HG03025 (cell line): ENCODE results near the gene HOXA4.

Source experiments
- ATAC-seq: cut with Tn5 transposase; IDR thresholded peaks from one replicate; pipeline ENCODE4 v1.9.1; 2021; ENCODE audit warnings: mild to moderate bottlenecking, moderate library complexity; ENCODE audit not compliant: unreplicated experiment, low FRiP score

The HOXA4 gene

GRCh38 chr7:27122077-27122910, 8.3 kb downstream of the HOXA4 start:
- no peak for ATAC-seq

- ATAC-seq: no peak
These were observed 8.9 kb downstream of the HOXA4 start for GRCh38 chr7:27121684-27122076.

- no peak for ATAC-seq
These were observed 11.1 kb downstream of the HOXA4 start for GRCh38 chr7:27119412-27119911.

- no peak for ATAC-seq
These were observed 12.0 kb downstream of the HOXA4 start for GRCh38 chr7:27118580-27118979.

- no peak for ATAC-seq
These were observed 12.6 kb downstream of the HOXA4 start for GRCh38 chr7:27117887-27118491.

GRCh38 chr7:27116962-27117886, 13.3 kb downstream of the HOXA4 start:
- no peak for ATAC-seq

- ATAC-seq: no peak
These were observed 14.3 kb downstream of the HOXA4 start for GRCh38 chr7:27116031-27116961.

GRCh38 chr7:27115221-27116026, 15.1 kb downstream of the HOXA4 start:
- no peak for ATAC-seq

- no peak for ATAC-seq
These were observed 15.7 kb downstream of the HOXA4 start for GRCh38 chr7:27114881-27115220.

- ATAC-seq: no peak
These were observed 16.4 kb downstream of the HOXA4 start for GRCh38 chr7:27113991-27114769.

- ATAC-seq: no peak
These were observed 17.3 kb downstream of the HOXA4 start for GRCh38 chr7:27112955-27113949.

GRCh38 chr7:27112361-27112760, 18.2 kb downstream of the HOXA4 start:
- no peak for ATAC-seq

GRCh38 chr7:27111751-27112277, 18.7 kb downstream of the HOXA4 start:
- no peak for ATAC-seq

- no peak for ATAC-seq
These were observed 19.4 kb downstream of the HOXA4 start for GRCh38 chr7:27111042-27111750.

GRCh38 chr7:27110186-27111031, 20.1 kb downstream of the HOXA4 start:
- no peak for ATAC-seq
